Neural crest cell (in vitro differentiated cells): Measurements from ENCODE around the gene CELA2A. TPM values are rescaled to one million over a fixed set of nuclear protein-coding genes. Genes with fewer than 3 reads are reported as not detected.
"Not testable (repeated sequence)": the region's sequence is repeated elsewhere in the genome, so short reads cannot be mapped to it uniquely, and the experiment has no call there.

Source experiments
- DNase-seq: peaks from one replicate; pipeline ENCODE4 v3.0.0; 2021; ENCODE audit warnings: low read depth, mixed read lengths, low spot score
- H3K27ac Mint-ChIP-seq: one replicate; pipeline ENCODE4 v1.8.0; 2021; ENCODE audit warnings: mild to moderate bottlenecking, mixed read lengths; ENCODE audit not compliant: unreplicated experiment
- H3K27me3 Mint-ChIP-seq: 2 replicates; pipeline ENCODE4 v1.8.0; 2021; ENCODE audit warnings: low read depth, mild to moderate bottlenecking, mixed read lengths
- H3K36me3 Mint-ChIP-seq: 2 replicates; pipeline ENCODE4 v1.8.0; 2021; ENCODE audit warnings: low read depth, mild to moderate bottlenecking, mixed read lengths
- H3K4me1 Mint-ChIP-seq: 2 replicates; pipeline ENCODE4 v1.8.0; 2021; ENCODE audit warnings: mixed read lengths
- H3K4me3 Mint-ChIP-seq: one replicate; pipeline ENCODE4 v1.8.0; 2021; ENCODE audit warnings: mild to moderate bottlenecking, mixed read lengths
- H3K9me3 Mint-ChIP-seq: 2 replicates; pipeline ENCODE4 v1.8.0; 2021; ENCODE audit warnings: mixed read lengths
- CTCF ChIP-seq: fragments of 200-600 bp; sonication (generic); conservative IDR thresholded peaks from 2 replicates; pipeline ENCODE4 v1.5.0; 2021; ENCODE audit warnings: antibody characterized with exemption, mild to moderate bottlenecking
- total RNA-seq: library from RNA; stranded (reverse); gene quantifications from 2 replicates; pipeline ENCODE4 v1.2.1, GENCODE V29; 2021

CELA2A gene
- total RNA-seq, 1 donor from 2014 or later = not detected

GRCh38 chr1:15430787-15431570 is 25.6 kb upstream of the CELA2A start:
- H3K9me3 Mint-ChIP-seq = no peaks in the 10 kb centered on the region
- no peaks in the 10 kb centered on the region for H3K27me3 Mint-ChIP-seq
- no peaks in the 10 kb centered on the region for H3K36me3 Mint-ChIP-seq
- peak; percentile 95 for TF ChIP-seq CTCF
- H3K4me3 Mint-ChIP-seq = no peak overlapping the region
- DNase-seq = peak; percentile 93
- no peak overlapping the region for H3K27ac Mint-ChIP-seq
- H3K4me1 Mint-ChIP-seq = peaks cover 8% of the 10 kb centered on the region

GRCh38 chr1:15431571-15431948 is 25.0 kb upstream of the CELA2A start:
- Mint-ChIP-seq H3K4me1 (peaks cover 2% of the 10 kb centered on the region), H3K9me3 (no peaks in the 10 kb centered on the region)

GRCh38 chr1:15432324-15432723 is 24.2 kb upstream of the CELA2A start:
- DNase-seq = no peak
- Mint-ChIP-seq H3K9me3 (no peaks in the 10 kb centered on the region), H3K36me3 (no peaks in the 10 kb centered on the region), H3K27me3 (no peaks in the 10 kb centered on the region), H3K4me3 (no peak overlapping the region), H3K4me1 (no peaks in the 10 kb centered on the region), H3K27ac (no peak overlapping the region)
- no peak for TF ChIP-seq CTCF

More at GRCh38 chr1:15431571-15431948, 25.0 kb upstream of the CELA2A start:
- H3K27me3 Mint-ChIP-seq = no peaks in the 10 kb centered on the region
- H3K4me3 Mint-ChIP-seq = no peak overlapping the region
- H3K36me3 Mint-ChIP-seq = no peaks in the 10 kb centered on the region
- TF ChIP-seq CTCF = no peak
- no peak overlapping the region for H3K27ac Mint-ChIP-seq
- no peak for DNase-seq

GRCh38 chr1:15433471-15433870 is 23.1 kb upstream of the CELA2A start:
- H3K4me3 Mint-ChIP-seq = no peak overlapping the region
- no peaks in the 10 kb centered on the region for H3K9me3 Mint-ChIP-seq
- no peaks in the 10 kb centered on the region for H3K36me3 Mint-ChIP-seq
- no peaks in the 10 kb centered on the region for H3K4me1 Mint-ChIP-seq
- DNase-seq = no peak
- H3K27me3 Mint-ChIP-seq = no peaks in the 10 kb centered on the region
- TF ChIP-seq CTCF = no peak
- no peak overlapping the region for H3K27ac Mint-ChIP-seq

- not testable (repeated sequence) for H3K4me1 Mint-ChIP-seq, H3K27me3 Mint-ChIP-seq, H3K4me3 Mint-ChIP-seq, DNase-seq, H3K36me3 Mint-ChIP-seq, H3K27ac Mint-ChIP-seq, H3K9me3 Mint-ChIP-seq
These were observed 21.8 kb upstream of the CELA2A start for GRCh38 chr1:15434739-15435138.

- H3K4me1 Mint-ChIP-seq = no peaks in the 10 kb centered on the region
- H3K27ac Mint-ChIP-seq = no peak overlapping the region
- H3K36me3 Mint-ChIP-seq = no peaks in the 10 kb centered on the region
- no peak overlapping the region for H3K4me3 Mint-ChIP-seq
- TF ChIP-seq CTCF = no peak
- DNase-seq = no peak
- H3K9me3 Mint-ChIP-seq = no peaks in the 10 kb centered on the region
- no peaks in the 10 kb centered on the region for H3K27me3 Mint-ChIP-seq
These were observed 21.1 kb upstream of the CELA2A start for GRCh38 chr1:15435239-15436077.
